ENCODE data around the gene ADGRL3. TPM values are rescaled to one million over a fixed set of nuclear protein-coding genes. Genes with fewer than 3 reads are reported as not detected.

The ADGRL3 gene
- total RNA-seq, 3 donors from 2014 or later (not counting 1 experiment from before 2014, with no cell fraction given) = not detected

DNA sequence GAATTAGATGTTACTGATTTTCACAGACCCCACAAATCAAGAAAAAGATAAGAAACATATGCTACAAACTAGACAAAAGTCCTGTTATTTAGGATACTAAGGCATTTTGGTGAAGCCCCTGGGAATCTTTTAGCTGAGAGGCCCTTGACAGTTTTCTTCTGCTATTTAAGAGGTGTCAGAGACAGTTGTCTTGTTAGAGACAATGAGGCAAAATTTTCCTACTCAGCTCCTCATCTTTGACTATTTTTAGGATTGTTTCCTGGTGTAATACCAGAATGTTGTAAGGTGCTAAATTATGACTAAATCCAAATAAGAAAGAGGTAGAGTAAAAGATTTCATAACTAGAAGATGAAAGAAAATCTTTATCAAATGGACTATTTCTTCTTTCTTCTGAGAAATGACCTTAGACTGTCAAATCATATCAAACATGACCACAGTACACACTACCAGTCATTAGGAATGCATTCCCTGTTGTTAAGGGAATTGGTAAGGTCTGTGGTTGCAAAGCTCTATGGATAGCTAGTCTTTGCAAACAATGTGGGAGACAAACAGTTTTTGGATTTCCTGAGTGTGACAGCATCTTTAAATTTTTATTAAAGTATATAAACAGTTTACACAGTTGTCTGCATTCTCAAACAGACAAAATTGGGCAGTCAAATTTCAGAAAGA is 926.1 kb downstream of the ADGRL3 start:
- Histone ChIP-seq H3K4me1 (ENCODE audit: control insufficient read depth, insufficient read depth, low read length) (no peaks in the 10 kb centered on the region), H3K27ac (ENCODE audit: low read length) (no peak overlapping the region), H3K27me3 (ENCODE audit: control insufficient read depth, insufficient read depth, low read length) (no peaks in the 10 kb centered on the region), H3K9me3 (ENCODE audit: control insufficient read depth, insufficient read depth, low read length) (peaks cover 8% of the 10 kb centered on the region), H3K4me3 (ENCODE audit: low read length) (no peak overlapping the region), H3K36me3 (ENCODE audit: control insufficient read depth, insufficient read depth, low read length) (no peaks in the 10 kb centered on the region)
- Mint-ChIP-seq H3K4me3 (no peak overlapping the region), H3K27ac (no peak overlapping the region), H3K4me1 (no peaks in the 10 kb centered on the region), H3K9me3 (peaks cover 6 to 9% of the 10 kb centered on the region in 2 donors), H3K27me3 (ENCODE audit: low read depth in 2 of 2) (no peaks in the 10 kb centered on the region), H3K36me3 (peaks cover 10% of the 10 kb centered on the region)
- ATAC-seq (no peak), DNase-seq (no peak)
- intact Hi-C loops (cut with micrococcal nuclease) = no loop called here
- TF ChIP-seq, protein P1, sequence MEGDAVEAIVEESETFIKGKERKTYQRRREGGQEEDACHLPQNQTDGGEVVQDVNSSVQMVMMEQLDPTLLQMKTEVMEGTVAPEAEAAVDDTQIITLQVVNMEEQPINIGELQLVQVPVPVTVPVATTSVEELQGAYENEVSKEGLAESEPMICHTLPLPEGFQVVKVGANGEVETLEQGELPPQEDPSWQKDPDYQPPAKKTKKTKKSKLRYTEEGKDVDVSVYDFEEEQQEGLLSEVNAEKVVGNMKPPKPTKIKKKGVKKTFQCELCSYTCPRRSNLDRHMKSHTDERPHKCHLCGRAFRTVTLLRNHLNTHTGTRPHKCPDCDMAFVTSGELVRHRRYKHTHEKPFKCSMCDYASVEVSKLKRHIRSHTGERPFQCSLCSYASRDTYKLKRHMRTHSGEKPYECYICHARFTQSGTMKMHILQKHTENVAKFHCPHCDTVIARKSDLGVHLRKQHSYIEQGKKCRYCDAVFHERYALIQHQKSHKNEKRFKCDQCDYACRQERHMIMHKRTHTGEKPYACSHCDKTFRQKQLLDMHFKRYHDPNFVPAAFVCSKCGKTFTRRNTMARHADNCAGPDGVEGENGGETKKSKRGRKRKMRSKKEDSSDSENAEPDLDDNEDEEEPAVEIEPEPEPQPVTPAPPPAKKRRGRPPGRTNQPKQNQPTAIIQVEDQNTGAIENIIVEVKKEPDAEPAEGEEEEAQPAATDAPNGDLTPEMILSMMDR (IDR thresholded peaks at IDR 0.05) = no peak
